ENCODE data around the gene NELL2. TPM values are rescaled to one million over a fixed set of nuclear protein-coding genes. Genes with fewer than 3 reads are reported as not detected.

The NELL2 gene
- total RNA-seq, 2 donors from 2014 or later: 0.63 to 6.0 TPM

GRCh38 chr12:44565163-44565562 lies 311.0 kb downstream of the NELL2 start:
- DNase-seq (ENCODE audit: low spot score): no peak
- H3K4me3 ChIP-seq: no peak overlapping the region
- H3K27me3 ChIP-seq (replicated peaks; ENCODE audit: insufficient read depth): no peaks in the 10 kb centered on the region
- TF ChIP-seq CTCF (IDR thresholded peaks at IDR 0.05): no peak
- H3K4me1 ChIP-seq (ENCODE audit: control insufficient read depth in 1 of 2, low read depth in 2 of 2): no peaks in the 10 kb centered on the region
- no peak for ATAC-seq (ENCODE audit: insufficient number of reproducible peaks, low FRiP score, low read depth)
- no peaks in the 10 kb centered on the region for H3K9me3 ChIP-seq
- H3K36me3 ChIP-seq: no peaks in the 10 kb centered on the region
- no peak overlapping the region for H3K27ac ChIP-seq

- TF ChIP-seq CTCF (IDR thresholded peaks at IDR 0.05): no peak
- Histone ChIP-seq H3K4me1 (ENCODE audit: control insufficient read depth in 1 of 2, low read depth in 2 of 2) (no peaks in the 10 kb centered on the region), H3K9me3 (no peaks in the 10 kb centered on the region), H3K4me3 (no peak overlapping the region), H3K27me3 (replicated peaks; ENCODE audit: insufficient read depth) (no peaks in the 10 kb centered on the region), H3K27ac (no peak overlapping the region), H3K36me3 (no peaks in the 10 kb centered on the region)
- DNase-seq (ENCODE audit: low spot score): no peak
- no peak for ATAC-seq (ENCODE audit: insufficient number of reproducible peaks, low FRiP score, low read depth)
These were observed 312.6 kb downstream of the NELL2 start for GRCh38 chr12:44563486-44563885.

- H3K27me3 ChIP-seq (replicated peaks; ENCODE audit: insufficient read depth): no peaks in the 10 kb centered on the region
- no peaks in the 10 kb centered on the region for H3K36me3 ChIP-seq
- no peak overlapping the region for H3K4me3 ChIP-seq
- no peak overlapping the region for H3K27ac ChIP-seq
- TF ChIP-seq CTCF (IDR thresholded peaks at IDR 0.05): no peak
- no peak for DNase-seq (ENCODE audit: low spot score)
- H3K9me3 ChIP-seq: no peaks in the 10 kb centered on the region
- no peak for ATAC-seq (ENCODE audit: insufficient number of reproducible peaks, low FRiP score, low read depth)
- H3K4me1 ChIP-seq (ENCODE audit: control insufficient read depth in 1 of 2, low read depth in 2 of 2): no peaks in the 10 kb centered on the region
These were observed 317.6 kb downstream of the NELL2 start for GRCh38 chr12:44558340-44559100.

DNA sequence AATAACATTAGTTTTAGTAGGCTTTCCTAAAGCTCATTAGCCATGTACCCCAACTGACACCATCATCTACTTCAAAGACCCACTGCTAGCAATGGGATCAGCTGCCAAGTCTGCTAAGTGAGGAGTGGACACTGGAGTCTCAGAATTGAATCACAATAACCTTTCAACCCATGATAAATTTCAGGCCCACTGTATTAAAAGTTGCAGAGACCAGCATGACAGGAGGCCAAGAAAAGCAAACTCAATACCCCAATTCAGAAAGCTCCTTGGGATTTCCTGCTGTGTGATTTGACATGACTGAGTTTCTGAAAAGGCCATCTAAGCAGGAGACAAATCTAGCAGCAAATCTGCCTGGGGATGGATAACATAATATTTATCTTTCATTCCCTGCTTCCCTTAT lies 320.7 kb downstream of the NELL2 start:
- no peak for ATAC-seq (ENCODE audit: insufficient number of reproducible peaks, low FRiP score, low read depth)
- no peak for DNase-seq (ENCODE audit: low spot score)
- TF ChIP-seq CTCF (IDR thresholded peaks at IDR 0.05): no peak
- no peaks in the 10 kb centered on the region for H3K36me3 ChIP-seq
- no peaks in the 10 kb centered on the region for H3K4me1 ChIP-seq (ENCODE audit: control insufficient read depth in 1 of 2, low read depth in 2 of 2)
- no peaks in the 10 kb centered on the region for H3K9me3 ChIP-seq
- no peak overlapping the region for H3K27ac ChIP-seq
- no peaks in the 10 kb centered on the region for H3K27me3 ChIP-seq (replicated peaks; ENCODE audit: insufficient read depth)
- no peak overlapping the region for H3K4me3 ChIP-seq

GRCh38 chr12:44551631-44552030 lies 324.5 kb downstream of the NELL2 start:
- ATAC-seq (ENCODE audit: insufficient number of reproducible peaks, low FRiP score, low read depth): no peak
- no peak for TF ChIP-seq CTCF (IDR thresholded peaks at IDR 0.05)

More at GRCh38 chr12:44551631-44552030, 324.5 kb downstream of the NELL2 start:
- peaks cover 3 to 12% of the 10 kb centered on the region in 2 donors for H3K4me1 ChIP-seq (ENCODE audit: control insufficient read depth in 1 of 2, low read depth in 2 of 2)
- no peak for DNase-seq (ENCODE audit: low spot score)
- H3K27me3 ChIP-seq (replicated peaks; ENCODE audit: insufficient read depth): no peaks in the 10 kb centered on the region
- H3K9me3 ChIP-seq: no peaks in the 10 kb centered on the region
- H3K36me3 ChIP-seq: no peaks in the 10 kb centered on the region
- H3K27ac ChIP-seq: no peak overlapping the region
- no peak overlapping the region for H3K4me3 ChIP-seq
